CD4-positive, alpha-beta T cell treated with Interleukin-10 for 1 hour (primary cell): ENCODE measurements around the gene ACOT7.
"Not testable (repeated sequence)": the region's sequence is repeated elsewhere in the genome, so short reads cannot be mapped to it uniquely, and the experiment has no call there.

Experiments used
- DNase-seq: peaks from one replicate; pipeline ENCODE4 v3.0.0-alpha.2; 2020

ACOT7 gene

GRCh38 chr1:6393400-6394187, at the start of gene ACOT7:
ACOT7 (minus strand) TSS chr1:6393767; CDS start chr1:6393399, 368 bp downstream.
- peak; percentile 92 for DNase-seq

GRCh38 chr1:6441586-6441985, 48.0 kb upstream of the ACOT7 start:
- no peak for DNase-seq

DNA sequence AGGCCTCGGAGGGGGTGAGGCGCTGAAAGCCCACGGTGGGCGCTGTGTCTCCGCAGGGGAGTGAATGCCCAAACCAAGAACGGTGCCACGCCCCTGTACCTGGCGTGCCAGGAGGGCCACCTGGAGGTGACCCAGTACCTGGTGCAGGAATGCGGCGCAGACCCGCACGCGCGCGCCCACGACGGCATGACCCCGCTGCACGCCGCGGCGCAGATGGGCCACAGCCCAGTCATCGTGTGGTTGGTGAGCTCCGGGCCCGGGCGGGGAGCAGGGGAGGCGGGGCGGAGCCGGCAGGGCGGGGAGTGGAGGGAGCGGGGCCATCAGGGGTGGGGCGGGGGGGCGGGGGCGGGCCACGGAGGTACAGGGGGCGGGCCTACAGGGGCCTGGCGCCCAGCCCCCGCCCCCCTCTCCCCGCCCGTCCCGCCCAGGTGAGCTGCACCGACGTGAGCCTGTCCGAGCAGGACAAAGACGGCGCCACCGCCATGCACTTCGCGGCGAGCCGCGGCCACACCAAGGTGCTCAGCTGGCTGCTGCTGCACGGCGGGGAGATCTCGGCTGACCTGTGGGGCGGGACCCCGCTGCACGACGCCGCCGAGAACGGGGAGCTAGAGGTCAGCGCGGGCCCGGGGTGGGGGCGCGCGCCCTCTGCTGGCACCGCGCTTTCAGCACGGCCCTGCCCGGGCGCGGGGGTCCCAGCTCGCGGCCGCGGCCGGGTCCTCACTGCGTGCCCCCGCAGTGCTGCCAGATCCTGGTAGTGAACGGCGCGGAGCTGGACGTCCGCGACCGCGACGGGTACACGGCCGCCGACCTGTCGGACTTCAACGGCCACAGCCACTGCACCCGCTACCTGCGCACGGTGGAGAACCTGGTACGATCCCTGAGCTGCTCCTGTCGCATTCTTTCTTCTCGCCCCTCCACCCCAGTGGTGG, 46.9 kb upstream of the ACOT7 start:
- peak; percentile 82 for DNase-seq

DNA sequence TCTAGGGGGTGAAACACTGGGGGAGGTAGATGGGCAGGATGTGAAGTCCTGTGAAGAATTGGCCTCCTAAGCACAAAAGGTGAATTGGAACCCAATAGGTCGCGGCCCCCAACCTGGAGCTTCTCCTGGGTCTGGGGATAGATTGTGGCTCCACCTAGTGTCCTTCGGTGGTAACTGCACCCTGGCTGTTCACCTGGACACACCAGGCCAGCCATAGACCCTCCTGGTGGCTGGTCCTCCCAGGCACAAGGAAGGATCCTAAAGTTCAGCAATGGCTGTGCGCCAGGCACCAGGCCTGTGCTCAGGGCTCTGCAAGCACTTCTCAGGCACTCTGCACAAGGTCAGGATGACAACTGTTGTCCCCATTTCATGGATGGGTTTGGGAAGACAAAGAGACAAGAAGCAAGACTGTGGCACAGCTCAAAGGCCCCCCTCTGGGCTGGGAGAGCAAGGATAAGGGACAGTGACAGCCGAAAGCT, 44.5 kb upstream of the ACOT7 start:
- peak; percentile 79 for DNase-seq

GRCh38 chr1:6437012-6437700, 43.6 kb upstream of the ACOT7 start:
- DNase-seq, result not testable (repeated sequence)

- DNase-seq, result not testable (repeated sequence)
These were observed 42.7 kb upstream of the ACOT7 start for GRCh38 chr1:6436277-6436676.

- no peak for DNase-seq
These were observed 42.0 kb upstream of the ACOT7 start for GRCh38 chr1:6435547-6435946.

DNA sequence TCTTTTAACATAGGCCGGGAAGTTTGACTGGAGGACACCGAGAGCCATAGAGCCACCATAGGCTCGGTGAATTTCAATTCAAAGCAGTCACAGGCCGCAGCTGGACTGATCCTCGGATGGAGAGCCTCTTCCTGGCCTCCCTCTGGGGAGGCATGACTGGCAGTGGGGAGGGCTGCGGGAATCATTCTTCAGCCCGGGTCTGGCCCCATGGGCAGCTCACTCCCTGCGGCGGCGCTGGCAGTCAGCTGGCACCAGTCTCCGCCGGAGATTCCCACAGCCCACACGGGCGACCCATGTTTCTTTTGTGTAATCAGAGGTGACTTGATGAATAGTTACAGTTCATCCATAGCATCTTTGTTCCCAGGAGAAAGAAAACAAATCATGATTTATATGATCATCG, 41.6 kb upstream of the ACOT7 start:
- DNase-seq, result no peak

DNA sequence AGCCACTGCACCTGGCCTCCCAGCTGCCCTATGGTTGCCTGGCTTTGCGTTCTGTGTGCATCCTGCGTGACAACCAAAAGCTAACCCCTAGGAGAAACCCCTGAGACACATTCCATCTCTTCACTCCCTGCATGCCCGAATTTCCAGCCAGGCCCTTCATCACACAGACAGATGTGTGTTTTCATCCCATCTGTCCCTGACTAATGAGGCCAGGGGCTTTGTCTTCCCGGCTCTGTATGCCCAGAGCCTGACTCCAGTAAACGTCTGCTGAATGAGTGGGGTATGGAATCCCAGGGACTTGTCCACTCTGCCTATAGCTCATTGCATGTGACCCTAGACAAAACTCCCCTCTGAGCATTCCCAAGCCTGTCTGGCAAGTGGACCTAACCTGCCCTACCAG, 40.6 kb upstream of the ACOT7 start:
- DNase-seq, result no peak

GRCh38 chr1:6431645-6432579, 38.3 kb upstream of the ACOT7 start:
- not testable (repeated sequence) for DNase-seq

DNA sequence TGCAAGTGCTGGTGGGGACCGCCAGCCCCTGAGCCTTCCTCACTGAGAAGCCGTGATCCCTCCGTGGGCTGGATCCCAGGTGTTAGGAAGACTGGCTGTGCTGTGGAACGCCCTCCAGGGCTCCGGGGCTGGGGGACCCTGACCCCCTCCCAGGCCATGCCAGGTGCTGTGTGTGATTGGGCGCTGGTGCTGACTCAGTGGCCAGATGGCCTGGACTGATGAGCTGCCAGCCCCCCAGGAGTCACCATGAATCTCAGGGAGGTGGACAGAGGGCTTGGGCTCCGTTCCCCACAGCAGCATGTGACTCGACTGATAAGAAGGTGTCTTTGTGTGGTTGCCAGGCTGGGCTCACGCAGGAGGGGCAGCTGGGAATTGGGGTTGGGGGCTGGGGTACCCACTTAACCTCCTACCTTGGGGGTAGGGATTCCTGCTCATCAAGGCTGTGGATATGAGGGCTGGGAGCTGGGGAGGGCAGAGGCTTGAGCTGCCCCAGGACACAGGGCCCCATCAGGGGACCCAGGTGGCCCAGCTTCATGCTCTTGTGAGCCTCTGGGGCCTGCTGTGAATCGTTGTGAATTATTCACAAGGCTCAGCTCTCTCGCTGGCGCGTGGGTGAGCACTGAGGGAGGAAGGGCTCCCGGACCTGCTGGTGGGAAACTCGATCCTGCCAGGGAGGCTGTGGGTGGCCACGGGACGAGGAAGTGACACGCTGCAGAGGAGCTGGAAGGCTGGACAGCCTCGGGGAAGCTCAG, 36.3 kb upstream of the ACOT7 start:
- not testable (repeated sequence) for DNase-seq

- DNase-seq, result not testable (repeated sequence)
These were observed 34.9 kb upstream of the ACOT7 start for GRCh38 chr1:6428453-6428852.

GRCh38 chr1:6427441-6428390, 34.1 kb upstream of the ACOT7 start:
- no peak for DNase-seq

- no peak for DNase-seq
These were observed 33.4 kb upstream of the ACOT7 start for GRCh38 chr1:6426972-6427350.

- no peak for DNase-seq
These were observed 32.9 kb upstream of the ACOT7 start for GRCh38 chr1:6426277-6426971.

- DNase-seq, result no peak
These were observed 32.1 kb upstream of the ACOT7 start for GRCh38 chr1:6425658-6426057.

- DNase-seq, result no peak
These were observed 31.3 kb upstream of the ACOT7 start, which contains the start of gene ESPN for GRCh38 chr1:6424619-6425593. ESPN (plus strand) TSS chr1:6424776; CDS start chr1:6424956, 180 bp downstream.

DNA sequence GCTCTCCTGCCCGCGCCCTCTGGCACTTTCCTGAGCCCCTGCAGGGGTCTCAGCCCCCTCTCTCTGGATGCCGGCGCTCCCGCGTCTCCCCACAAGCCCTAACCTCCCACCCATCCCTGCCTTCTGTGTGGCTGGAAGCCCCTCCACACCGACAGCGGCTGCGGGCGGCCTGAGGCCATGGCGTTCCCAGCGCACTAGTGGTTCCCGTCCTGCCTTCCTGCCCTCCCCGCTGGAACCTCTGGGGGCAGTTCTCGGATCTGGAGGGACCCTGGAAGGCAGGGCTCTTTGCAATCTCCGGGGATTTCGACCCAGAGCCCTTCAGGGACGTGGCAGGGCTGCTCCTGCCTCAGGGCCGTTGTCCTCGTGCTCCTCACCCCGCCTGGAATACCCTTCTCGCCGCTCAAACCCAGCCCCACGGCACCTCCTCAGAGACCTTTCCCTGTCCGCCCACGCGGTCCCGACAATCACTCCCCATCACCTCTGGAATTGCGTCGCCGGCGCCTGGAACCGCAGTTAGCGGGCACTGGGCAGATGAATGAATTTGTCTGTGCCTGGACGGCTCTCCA, 30.5 kb upstream of the ACOT7 start:
- no peak for DNase-seq
